GM18520 (cell line): ENCODE measurements around the gene NAALADL2.
"Not testable (repeated sequence)": the region's sequence is repeated elsewhere in the genome, so short reads cannot be mapped to it uniquely, and the experiment has no call there.

Experiments used
- ATAC-seq: cut with Tn5 transposase; IDR thresholded peaks from one replicate; pipeline ENCODE4 v1.9.1; 2021; ENCODE audit not compliant: unreplicated experiment

The NAALADL2 gene

GRCh38 chr3:175528693-175529092 lies 669.6 kb downstream of the NAALADL2 start:
- not testable (repeated sequence) for ATAC-seq

- ATAC-seq, result no peak
Measured at GRCh38 chr3:175535351-175535750, 676.2 kb downstream of the NAALADL2 start.

GRCh38 chr3:175546115-175546514 lies 687.0 kb downstream of the NAALADL2 start:
- ATAC-seq, result no peak

GRCh38 chr3:175552929-175553328 lies 693.8 kb downstream of the NAALADL2 start:
- no peak for ATAC-seq

GRCh38 chr3:175554801-175555200 lies 695.7 kb downstream of the NAALADL2 start:
- ATAC-seq, result no peak

GRCh38 chr3:175558261-175558660 lies 699.1 kb downstream of the NAALADL2 start:
- ATAC-seq, result no peak

- no peak for ATAC-seq
Measured at GRCh38 chr3:175564363-175564762, 705.2 kb downstream of the NAALADL2 start.

GRCh38 chr3:175571096-175571495 lies 712.0 kb downstream of the NAALADL2 start:
- no peak for ATAC-seq

- no peak for ATAC-seq
Measured at GRCh38 chr3:175573226-175573625, 714.1 kb downstream of the NAALADL2 start.

GRCh38 chr3:175580318-175580717 lies 721.2 kb downstream of the NAALADL2 start:
- no peak for ATAC-seq

GRCh38 chr3:175585898-175586297 lies 726.8 kb downstream of the NAALADL2 start:
- no peak for ATAC-seq

- ATAC-seq, result no peak
Measured at GRCh38 chr3:175590745-175591144, 731.6 kb downstream of the NAALADL2 start.

- no peak for ATAC-seq
Measured at GRCh38 chr3:175591375-175591774, 732.2 kb downstream of the NAALADL2 start.

- no peak for ATAC-seq
Measured at GRCh38 chr3:175593331-175593730, 734.2 kb downstream of the NAALADL2 start.

GRCh38 chr3:175598740-175599139 lies 739.6 kb downstream of the NAALADL2 start:
- no peak for ATAC-seq

- ATAC-seq, result no peak
Measured at GRCh38 chr3:175601521-175601920, 742.4 kb downstream of the NAALADL2 start.

- ATAC-seq, result no peak
Measured at GRCh38 chr3:175605851-175606250, 746.7 kb downstream of the NAALADL2 start.

- ATAC-seq, result no peak
Measured at GRCh38 chr3:175606650-175607318, 747.6 kb downstream of the NAALADL2 start.

GRCh38 chr3:175608356-175608755 lies 749.2 kb downstream of the NAALADL2 start:
- no peak for ATAC-seq

- ATAC-seq, result no peak
Measured at GRCh38 chr3:175608911-175609310, 749.8 kb downstream of the NAALADL2 start.

GRCh38 chr3:175612487-175613196 lies 753.5 kb downstream of the NAALADL2 start:
- ATAC-seq, result no peak

- not testable (repeated sequence) for ATAC-seq
Measured at GRCh38 chr3:175614107-175614506, 755.0 kb downstream of the NAALADL2 start.

GRCh38 chr3:175617247-175617646 lies 758.1 kb downstream of the NAALADL2 start:
- no peak for ATAC-seq
